ENCODE data around the gene GINS2.

DNA sequence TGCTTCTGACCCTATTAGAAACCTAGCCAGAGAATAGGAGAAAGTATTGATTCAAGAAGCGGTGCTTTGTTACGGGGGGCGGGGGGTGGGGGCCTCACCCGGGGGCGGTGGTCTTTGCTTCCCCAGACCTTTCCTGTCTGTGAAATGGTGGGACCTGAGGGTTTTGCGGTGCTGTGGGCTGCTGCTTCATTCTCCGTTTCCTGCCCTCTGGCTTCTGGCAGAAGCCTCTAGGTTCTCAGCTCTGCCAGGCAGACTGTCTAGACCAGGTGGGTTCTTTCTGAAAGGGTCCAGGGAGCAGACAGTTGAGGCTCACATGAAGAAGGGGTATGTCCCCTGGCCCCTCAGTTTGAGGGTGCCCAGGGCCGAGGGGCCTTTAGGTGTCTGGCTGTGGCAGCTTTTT is 61.7 kb downstream of the GINS2 start:
- TF ChIP-seq, protein P1, sequence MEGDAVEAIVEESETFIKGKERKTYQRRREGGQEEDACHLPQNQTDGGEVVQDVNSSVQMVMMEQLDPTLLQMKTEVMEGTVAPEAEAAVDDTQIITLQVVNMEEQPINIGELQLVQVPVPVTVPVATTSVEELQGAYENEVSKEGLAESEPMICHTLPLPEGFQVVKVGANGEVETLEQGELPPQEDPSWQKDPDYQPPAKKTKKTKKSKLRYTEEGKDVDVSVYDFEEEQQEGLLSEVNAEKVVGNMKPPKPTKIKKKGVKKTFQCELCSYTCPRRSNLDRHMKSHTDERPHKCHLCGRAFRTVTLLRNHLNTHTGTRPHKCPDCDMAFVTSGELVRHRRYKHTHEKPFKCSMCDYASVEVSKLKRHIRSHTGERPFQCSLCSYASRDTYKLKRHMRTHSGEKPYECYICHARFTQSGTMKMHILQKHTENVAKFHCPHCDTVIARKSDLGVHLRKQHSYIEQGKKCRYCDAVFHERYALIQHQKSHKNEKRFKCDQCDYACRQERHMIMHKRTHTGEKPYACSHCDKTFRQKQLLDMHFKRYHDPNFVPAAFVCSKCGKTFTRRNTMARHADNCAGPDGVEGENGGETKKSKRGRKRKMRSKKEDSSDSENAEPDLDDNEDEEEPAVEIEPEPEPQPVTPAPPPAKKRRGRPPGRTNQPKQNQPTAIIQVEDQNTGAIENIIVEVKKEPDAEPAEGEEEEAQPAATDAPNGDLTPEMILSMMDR (IDR thresholded peaks at IDR 0.05), result no peak
- TF ChIP-seq TCF7L2 (IDR thresholded peaks at IDR 0.05; ENCODE audit: low read depth, low read length) (no peak), POLR2AphosphoS5 (IDR thresholded peaks at IDR 0.05; ENCODE audit: low read depth, low read length) (no peak), SIN3A (IDR thresholded peaks at IDR 0.05; ENCODE audit: borderline replicate concordance, insufficient read depth, low read depth, low read length) (no peak)
